ENCODE data around the gene TAGAP.
"Not testable (repeated sequence)": the region's sequence is repeated elsewhere in the genome, so short reads cannot be mapped to it uniquely, and the experiment has no call there.

TAGAP gene

GRCh38 chr6:159047891-159048685 is 3.3 kb upstream of the TAGAP start:
- in situ Hi-C loops (cut with MboI; ENCODE audit: low sequenced_read_pairs), result no loop called here

- in situ Hi-C loops (cut with MboI; ENCODE audit: low sequenced_read_pairs), result no loop called here
Measured at GRCh38 chr6:159045801-159046200, 1.0 kb upstream of the TAGAP start.

- in situ Hi-C loops (cut with MboI; ENCODE audit: low sequenced_read_pairs), result loop anchor here (5.0 kb wide), 1 partner anchor 58 kb away; no protein-coding TSS in a partner anchor
Measured at GRCh38 chr6:159043947-159044346, 844 bp downstream of the TAGAP start.

GRCh38 chr6:159043251-159043650 is 1.5 kb downstream of the TAGAP start:
- in situ Hi-C loops (cut with MboI; ENCODE audit: low sequenced_read_pairs), result loop anchor here (5.0 kb wide), 1 partner anchor 59 kb away; no protein-coding TSS in a partner anchor

- in situ Hi-C loops (cut with MboI; ENCODE audit: low sequenced_read_pairs), result loop anchor here (5.0 kb wide), 1 partner anchor 59 kb away; no protein-coding TSS in a partner anchor
Measured at GRCh38 chr6:159042826-159043181, 2.0 kb downstream of the TAGAP start.

- in situ Hi-C loops (cut with MboI; ENCODE audit: low sequenced_read_pairs), result loop anchor here (5.0 kb wide), 1 partner anchor 60 kb away; no protein-coding TSS in a partner anchor
Measured at GRCh38 chr6:159042003-159042825, 2.6 kb downstream of the TAGAP start.

GRCh38 chr6:159041181-159041580 is 3.6 kb downstream of the TAGAP start:
- in situ Hi-C loops (cut with MboI; ENCODE audit: low sequenced_read_pairs), result loop anchor here (5.0 kb wide), 1 partner anchor 61 kb away; no protein-coding TSS in a partner anchor

GRCh38 chr6:159039885-159040258 is 4.9 kb downstream of the TAGAP start:
- in situ Hi-C loops (cut with MboI; ENCODE audit: low sequenced_read_pairs), result loop anchor here (5.0 kb wide), 1 partner anchor 62 kb away; no protein-coding TSS in a partner anchor

GRCh38 chr6:159038914-159039884 is 5.6 kb downstream of the TAGAP start:
- in situ Hi-C loops (cut with MboI; ENCODE audit: low sequenced_read_pairs), result no loop called here

GRCh38 chr6:159038318-159038717 is 6.5 kb downstream of the TAGAP start:
- in situ Hi-C loops (cut with MboI; ENCODE audit: low sequenced_read_pairs), result not testable (repeated sequence)

- in situ Hi-C loops (cut with MboI; ENCODE audit: low sequenced_read_pairs), result no loop called here
Measured at GRCh38 chr6:159037756-159038290, 7.0 kb downstream of the TAGAP start.

- in situ Hi-C loops (cut with MboI; ENCODE audit: low sequenced_read_pairs), result no loop called here
Measured at GRCh38 chr6:159036673-159037072, 8.1 kb downstream of the TAGAP start.

GRCh38 chr6:159035891-159036290 is 8.9 kb downstream of the TAGAP start:
- in situ Hi-C loops (cut with MboI; ENCODE audit: low sequenced_read_pairs), result no loop called here

- in situ Hi-C loops (cut with MboI; ENCODE audit: low sequenced_read_pairs), result no loop called here
Measured at GRCh38 chr6:159033160-159034049, 11.4 kb downstream of the TAGAP start.

GRCh38 chr6:159031846-159032245 is 12.9 kb downstream of the TAGAP start:
- in situ Hi-C loops (cut with MboI; ENCODE audit: low sequenced_read_pairs), result no loop called here

- in situ Hi-C loops (cut with MboI; ENCODE audit: low sequenced_read_pairs), result no loop called here
Measured at GRCh38 chr6:159030168-159030567, 14.6 kb downstream of the TAGAP start.

- in situ Hi-C loops (cut with MboI; ENCODE audit: low sequenced_read_pairs), result not testable (repeated sequence)
Measured at GRCh38 chr6:159025224-159025623, 19.6 kb downstream of the TAGAP start.

- in situ Hi-C loops (cut with MboI; ENCODE audit: low sequenced_read_pairs), result no loop called here
Measured at GRCh38 chr6:159023893-159024292, 20.9 kb downstream of the TAGAP start.

GRCh38 chr6:159020011-159020410 is 24.8 kb downstream of the TAGAP start:
- in situ Hi-C loops (cut with MboI; ENCODE audit: low sequenced_read_pairs), result no loop called here
